K562 (cell line): ENCODE data around the gene PARK7. TPM values are rescaled to one million over a fixed set of nuclear protein-coding genes. Genes with fewer than 3 reads are reported as not detected.

ENCODE experiments used
- ARID2 ChIP-seq: fragments of 450-650 bp; IDR thresholded peaks from 2 replicates; pipeline ENCODE4 v1.6.1; 2017; ENCODE audit warnings: antibody characterized with exemption, mild to moderate bottlenecking
- CBX8 ChIP-seq: fragments of 200-600 bp; sonication (generic); IDR thresholded peaks from 2 replicates; pipeline ENCODE4 v1.6.1; 2012; ENCODE audit warnings: borderline replicate concordance, mixed run types, low read depth, mild to moderate bottlenecking, moderate library complexity, mixed read lengths, low read length, control low read depth, inconsistent platforms; ENCODE audit not compliant: poor library complexity, severe bottlenecking; ENCODE audit errors: extremely low read depth
- E2F1 ChIP-seq: sonication (generic); formaldehyde crosslinking; IDR thresholded peaks from 2 replicates; pipeline ENCODE4 v1.8.1; 2023; ENCODE audit warnings: mild to moderate bottlenecking, missing genetic modification reagents, moderate library complexity
- EP400 ChIP-seq: fragments of 450-650 bp; IDR thresholded peaks from 2 replicates; pipeline ENCODE4 v1.6.1; 2017; ENCODE audit warnings: antibody characterized with exemption, mild to moderate bottlenecking, moderate library complexity
- IRF2 ChIP-seq: sonication (generic); formaldehyde crosslinking; IDR thresholded peaks from 2 replicates; pipeline ENCODE4 v1.8.1; 2022; ENCODE audit warnings: mild to moderate bottlenecking, missing genetic modification reagents
- MXI1 ChIP-seq: IDR thresholded peaks from 2 replicates; pipeline ENCODE4 v1.6.1; 2011; ENCODE audit warnings: low read depth, mild to moderate bottlenecking, improper control_type of control experiment, low read length
- POLR2AphosphoS5 ChIP-seq: IDR thresholded peaks from 2 replicates; pipeline ENCODE4 v1.6.1; 2011; ENCODE audit warnings: mild to moderate bottlenecking, low read depth, low read length, moderate library complexity; ENCODE audit not compliant: control insufficient read depth, insufficient read depth
- SMC3 ChIP-seq: conservative IDR thresholded peaks from 2 replicates; pipeline ENCODE4 v1.6.1; 2011; ENCODE audit warnings: low read depth, low read length, improper control_type of control experiment; ENCODE audit not compliant: insufficient read depth
- TCFL5 ChIP-seq: fragments of 250-450 bp; sonication (Bioruptor Pico); conservative IDR thresholded peaks from 2 replicates; pipeline ENCODE4 v1.6.1; 2021; ENCODE audit warnings: mild to moderate bottlenecking, moderate library complexity, matching md5 sums
- TFAM ChIP-seq: fragments of 250-450 bp; sonication (Bioruptor Pico); conservative IDR thresholded peaks from 2 replicates; pipeline ENCODE4 v1.5.0; 2021; ENCODE audit warnings: mild to moderate bottlenecking, moderate library complexity
- ZBTB1 ChIP-seq: sonication (generic); formaldehyde crosslinking; IDR thresholded peaks from 2 replicates; pipeline ENCODE4 v1.8.1; 2023; ENCODE audit warnings: missing genetic modification reagents, low read depth, mild to moderate bottlenecking, borderline replicate concordance
- ZNF239 ChIP-seq: fragments of 250-450 bp; sonication (Bioruptor Pico); IDR thresholded peaks from 2 replicates; pipeline ENCODE4 v1.4.0; 2020; ENCODE audit warnings: mild to moderate bottlenecking
- ZNF586 ChIP-seq: fragments of 450-650 bp; formaldehyde crosslinking; conservative IDR thresholded peaks from 2 replicates; pipeline ENCODE4 v1.4.0; 2020; ENCODE audit warnings: mild to moderate bottlenecking, moderate library complexity
- ZZZ3 ChIP-seq: fragments of 450-650 bp; IDR thresholded peaks from 2 replicates; pipeline ENCODE4 v1.6.1; 2016; ENCODE audit warnings: antibody characterized with exemption, mild to moderate bottlenecking, moderate library complexity
- polyA plus RNA-seq, 8 experiments: library from polyadenylated mRNA; depleted of rRNA in 4 of 8; stranded (reverse) in 5 of 8; unstranded in 3 of 8; fragments of >200 nt; fragmentation: Nextera tagmentation in 2 of 8; fragmentation: Illumina TruSeq in 1 of 8; extraction: Ambion mirVana in 2 of 8; extraction: Trizol in 1 of 8; gene quantifications; 2 replicates each; pipeline versions ENCODE4 v1.2.1 to v1.2.3, GENCODE V29; 2011 to 2014; ENCODE audit warnings: inconsistent platforms in 1 of 8, missing spikeins in 1 of 8
- total RNA-seq, 7 experiments: library from RNA; depleted of rRNA in 6 of 7; stranded (reverse); fragments of >200 nt in 6 of 7; fragmentation: Illumina TruSeq in 2 of 7; extraction: Trizol in 2 of 7; gene quantifications; 2 replicates each; pipeline versions ENCODE4 v1.2.1 to v1.2.3, GENCODE V29; 2011 to 2021; ENCODE audit warnings: low replicate concordance in 1 of 7
- TF ChIP-seq, protein P1 (sequence below): fragments of 450-650 bp; IDR thresholded peaks from 2 replicates; pipeline ENCODE4 v1.6.1; 2016; ENCODE audit warnings: mild to moderate bottlenecking, moderate library complexity

The PARK7 gene
- total and polyA plus RNA-seq, 9 of the 15 experiments (the other 6 are each of a cell fraction or from before 2014, with no cell fraction given), result 374 to 1,298 (median 484) TPM

- TF ChIP-seq, protein P1, sequence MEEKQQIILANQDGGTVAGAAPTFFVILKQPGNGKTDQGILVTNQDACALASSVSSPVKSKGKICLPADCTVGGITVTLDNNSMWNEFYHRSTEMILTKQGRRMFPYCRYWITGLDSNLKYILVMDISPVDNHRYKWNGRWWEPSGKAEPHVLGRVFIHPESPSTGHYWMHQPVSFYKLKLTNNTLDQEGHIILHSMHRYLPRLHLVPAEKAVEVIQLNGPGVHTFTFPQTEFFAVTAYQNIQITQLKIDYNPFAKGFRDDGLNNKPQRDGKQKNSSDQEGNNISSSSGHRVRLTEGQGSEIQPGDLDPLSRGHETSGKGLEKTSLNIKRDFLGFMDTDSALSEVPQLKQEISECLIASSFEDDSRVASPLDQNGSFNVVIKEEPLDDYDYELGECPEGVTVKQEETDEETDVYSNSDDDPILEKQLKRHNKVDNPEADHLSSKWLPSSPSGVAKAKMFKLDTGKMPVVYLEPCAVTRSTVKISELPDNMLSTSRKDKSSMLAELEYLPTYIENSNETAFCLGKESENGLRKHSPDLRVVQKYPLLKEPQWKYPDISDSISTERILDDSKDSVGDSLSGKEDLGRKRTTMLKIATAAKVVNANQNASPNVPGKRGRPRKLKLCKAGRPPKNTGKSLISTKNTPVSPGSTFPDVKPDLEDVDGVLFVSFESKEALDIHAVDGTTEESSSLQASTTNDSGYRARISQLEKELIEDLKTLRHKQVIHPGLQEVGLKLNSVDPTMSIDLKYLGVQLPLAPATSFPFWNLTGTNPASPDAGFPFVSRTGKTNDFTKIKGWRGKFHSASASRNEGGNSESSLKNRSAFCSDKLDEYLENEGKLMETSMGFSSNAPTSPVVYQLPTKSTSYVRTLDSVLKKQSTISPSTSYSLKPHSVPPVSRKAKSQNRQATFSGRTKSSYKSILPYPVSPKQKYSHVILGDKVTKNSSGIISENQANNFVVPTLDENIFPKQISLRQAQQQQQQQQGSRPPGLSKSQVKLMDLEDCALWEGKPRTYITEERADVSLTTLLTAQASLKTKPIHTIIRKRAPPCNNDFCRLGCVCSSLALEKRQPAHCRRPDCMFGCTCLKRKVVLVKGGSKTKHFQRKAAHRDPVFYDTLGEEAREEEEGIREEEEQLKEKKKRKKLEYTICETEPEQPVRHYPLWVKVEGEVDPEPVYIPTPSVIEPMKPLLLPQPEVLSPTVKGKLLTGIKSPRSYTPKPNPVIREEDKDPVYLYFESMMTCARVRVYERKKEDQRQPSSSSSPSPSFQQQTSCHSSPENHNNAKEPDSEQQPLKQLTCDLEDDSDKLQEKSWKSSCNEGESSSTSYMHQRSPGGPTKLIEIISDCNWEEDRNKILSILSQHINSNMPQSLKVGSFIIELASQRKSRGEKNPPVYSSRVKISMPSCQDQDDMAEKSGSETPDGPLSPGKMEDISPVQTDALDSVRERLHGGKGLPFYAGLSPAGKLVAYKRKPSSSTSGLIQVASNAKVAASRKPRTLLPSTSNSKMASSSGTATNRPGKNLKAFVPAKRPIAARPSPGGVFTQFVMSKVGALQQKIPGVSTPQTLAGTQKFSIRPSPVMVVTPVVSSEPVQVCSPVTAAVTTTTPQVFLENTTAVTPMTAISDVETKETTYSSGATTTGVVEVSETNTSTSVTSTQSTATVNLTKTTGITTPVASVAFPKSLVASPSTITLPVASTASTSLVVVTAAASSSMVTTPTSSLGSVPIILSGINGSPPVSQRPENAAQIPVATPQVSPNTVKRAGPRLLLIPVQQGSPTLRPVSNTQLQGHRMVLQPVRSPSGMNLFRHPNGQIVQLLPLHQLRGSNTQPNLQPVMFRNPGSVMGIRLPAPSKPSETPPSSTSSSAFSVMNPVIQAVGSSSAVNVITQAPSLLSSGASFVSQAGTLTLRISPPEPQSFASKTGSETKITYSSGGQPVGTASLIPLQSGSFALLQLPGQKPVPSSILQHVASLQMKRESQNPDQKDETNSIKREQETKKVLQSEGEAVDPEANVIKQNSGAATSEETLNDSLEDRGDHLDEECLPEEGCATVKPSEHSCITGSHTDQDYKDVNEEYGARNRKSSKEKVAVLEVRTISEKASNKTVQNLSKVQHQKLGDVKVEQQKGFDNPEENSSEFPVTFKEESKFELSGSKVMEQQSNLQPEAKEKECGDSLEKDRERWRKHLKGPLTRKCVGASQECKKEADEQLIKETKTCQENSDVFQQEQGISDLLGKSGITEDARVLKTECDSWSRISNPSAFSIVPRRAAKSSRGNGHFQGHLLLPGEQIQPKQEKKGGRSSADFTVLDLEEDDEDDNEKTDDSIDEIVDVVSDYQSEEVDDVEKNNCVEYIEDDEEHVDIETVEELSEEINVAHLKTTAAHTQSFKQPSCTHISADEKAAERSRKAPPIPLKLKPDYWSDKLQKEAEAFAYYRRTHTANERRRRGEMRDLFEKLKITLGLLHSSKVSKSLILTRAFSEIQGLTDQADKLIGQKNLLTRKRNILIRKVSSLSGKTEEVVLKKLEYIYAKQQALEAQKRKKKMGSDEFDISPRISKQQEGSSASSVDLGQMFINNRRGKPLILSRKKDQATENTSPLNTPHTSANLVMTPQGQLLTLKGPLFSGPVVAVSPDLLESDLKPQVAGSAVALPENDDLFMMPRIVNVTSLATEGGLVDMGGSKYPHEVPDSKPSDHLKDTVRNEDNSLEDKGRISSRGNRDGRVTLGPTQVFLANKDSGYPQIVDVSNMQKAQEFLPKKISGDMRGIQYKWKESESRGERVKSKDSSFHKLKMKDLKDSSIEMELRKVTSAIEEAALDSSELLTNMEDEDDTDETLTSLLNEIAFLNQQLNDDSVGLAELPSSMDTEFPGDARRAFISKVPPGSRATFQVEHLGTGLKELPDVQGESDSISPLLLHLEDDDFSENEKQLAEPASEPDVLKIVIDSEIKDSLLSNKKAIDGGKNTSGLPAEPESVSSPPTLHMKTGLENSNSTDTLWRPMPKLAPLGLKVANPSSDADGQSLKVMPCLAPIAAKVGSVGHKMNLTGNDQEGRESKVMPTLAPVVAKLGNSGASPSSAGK, result 0 out of 2 replicates have a peak, but pooled peaks have one; percentile 39
- no peak for TF ChIP-seq MXI1
- 0 out of 2 replicates have a peak, but pooled peaks have one; percentile 41 for TF ChIP-seq E2F1
- TF ChIP-seq ARID2, result no peak
- TF ChIP-seq ZNF239 (CRISPR knock-in tag), result no peak
- peak; percentile 96 for TF ChIP-seq POLR2AphosphoS5
- 0 out of 2 replicates have a peak, but pooled peaks have one; percentile 22 for TF ChIP-seq EP400
- no peak for TF ChIP-seq IRF2
- TF ChIP-seq SMC3, result no peak
- no peak for TF ChIP-seq TCFL5
- no peak for TF ChIP-seq ZZZ3
- TF ChIP-seq TFAM, result no peak
- no peak for TF ChIP-seq ZNF586 (CRISPR knock-in tag)
- no peak for TF ChIP-seq CBX8
- TF ChIP-seq ZBTB1 (CRISPR knock-in tag), result no peak
Measured at GRCh38 chr1:8004803-8005573, 43.5 kb downstream of the PARK7 start (continued).
